ENCODE results near the gene KCNMA1. TPM values are rescaled to one million over a fixed set of nuclear protein-coding genes. Genes with fewer than 3 reads are reported as not detected.
A peak's percentile ranks its signal among the peaks of the same experiment; 100 is the strongest.

The KCNMA1 gene
- total RNA-seq, 1 experiment from 2014 or later = 6.2 TPM

GRCh38 chr10:77310288-77310840 lies 327.2 kb downstream of the KCNMA1 start:
- DNase-seq (ENCODE audit: low read depth) = no peak
- in situ Hi-C loops (cut with HindIII; ENCODE audit: low pct_unique_long_range_greater_than_20kb, low sequenced_read_pairs) = no loop called here

- in situ Hi-C loops (cut with HindIII; ENCODE audit: low pct_unique_long_range_greater_than_20kb, low sequenced_read_pairs) = no loop called here
- no peak for DNase-seq (ENCODE audit: low read depth)
Observed at GRCh38 chr10:77309509-77309908, 328.1 kb downstream of the KCNMA1 start.

- no peak for DNase-seq (ENCODE audit: low read depth)
- in situ Hi-C loops (cut with HindIII; ENCODE audit: low pct_unique_long_range_greater_than_20kb, low sequenced_read_pairs) = no loop called here
Observed at GRCh38 chr10:77309092-77309491, 328.5 kb downstream of the KCNMA1 start.

GRCh38 chr10:77308084-77308732 lies 329.4 kb downstream of the KCNMA1 start:
- DNase-seq (ENCODE audit: low read depth) = no peak
- in situ Hi-C loops (cut with HindIII; ENCODE audit: low pct_unique_long_range_greater_than_20kb, low sequenced_read_pairs) = no loop called here

GRCh38 chr10:77306666-77307065 lies 330.9 kb downstream of the KCNMA1 start:
- in situ Hi-C loops (cut with HindIII; ENCODE audit: low pct_unique_long_range_greater_than_20kb, low sequenced_read_pairs) = no loop called here
- no peak for DNase-seq (ENCODE audit: low read depth)

GRCh38 chr10:77305650-77306632 lies 331.7 kb downstream of the KCNMA1 start:
- in situ Hi-C loops (cut with HindIII; ENCODE audit: low pct_unique_long_range_greater_than_20kb, low sequenced_read_pairs) = no loop called here
- DNase-seq (ENCODE audit: low read depth) = no peak

GRCh38 chr10:77304192-77304591 lies 333.4 kb downstream of the KCNMA1 start:
- no peak for DNase-seq (ENCODE audit: low read depth)
- in situ Hi-C loops (cut with HindIII; ENCODE audit: low pct_unique_long_range_greater_than_20kb, low sequenced_read_pairs) = no loop called here

DNA sequence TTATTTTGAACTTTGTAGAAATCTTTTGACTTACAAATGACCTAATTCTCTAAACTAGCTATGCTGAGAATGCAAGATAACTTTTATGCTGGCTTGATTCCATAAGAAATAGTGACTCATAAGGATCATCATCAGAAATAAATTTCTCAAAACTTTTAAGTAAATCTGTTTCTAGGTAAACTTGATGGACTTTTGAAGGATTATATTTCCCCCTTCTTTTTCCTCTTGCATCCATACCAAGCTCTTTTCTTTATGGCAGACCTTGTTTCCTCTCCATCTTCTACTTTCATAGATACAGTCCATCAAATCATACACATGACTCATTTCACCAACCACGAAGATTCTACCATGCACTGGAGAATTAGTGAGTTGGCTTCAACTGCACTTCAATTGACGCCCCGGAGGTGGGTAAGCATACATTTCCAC lies 336.3 kb downstream of the KCNMA1 start:
- peak; percentile 44 for DNase-seq (ENCODE audit: low read depth)
- in situ Hi-C loops (cut with HindIII; ENCODE audit: low pct_unique_long_range_greater_than_20kb, low sequenced_read_pairs) = no loop called here

DNA sequence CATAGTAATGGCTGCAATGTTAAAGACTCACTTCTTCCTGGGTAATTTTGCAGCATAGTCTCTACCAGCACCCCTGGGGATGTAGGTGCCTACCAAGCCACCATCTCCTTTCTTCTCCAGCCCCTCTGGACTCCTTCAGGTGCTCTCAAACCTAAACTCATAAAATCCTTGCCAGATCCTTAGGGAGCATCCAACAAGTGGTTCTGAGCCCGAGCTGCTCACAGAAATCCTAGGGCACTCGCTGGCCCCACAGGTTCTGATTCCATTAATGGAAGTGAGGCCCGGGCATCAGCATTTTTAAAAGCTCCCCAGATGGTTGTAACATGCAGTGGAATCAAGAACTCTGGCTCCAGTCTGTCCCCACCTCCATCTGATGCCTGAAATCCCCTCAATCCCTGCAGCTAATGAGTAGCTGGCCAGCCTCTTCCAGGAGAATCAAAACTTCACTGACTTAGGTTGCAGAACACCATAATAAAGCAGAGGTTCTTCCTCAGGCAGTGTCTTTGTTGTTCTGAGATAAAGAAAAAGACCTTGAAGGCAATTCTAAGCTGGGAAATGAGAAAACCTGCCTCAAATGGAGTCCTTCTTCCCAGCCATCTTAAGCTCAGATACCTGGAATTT lies 336.8 kb downstream of the KCNMA1 start:
- DNase-seq (ENCODE audit: low read depth) = no peak
- in situ Hi-C loops (cut with HindIII; ENCODE audit: low pct_unique_long_range_greater_than_20kb, low sequenced_read_pairs) = no loop called here

GRCh38 chr10:77299320-77299719 lies 338.3 kb downstream of the KCNMA1 start:
- DNase-seq (ENCODE audit: low read depth) = no peak
- in situ Hi-C loops (cut with HindIII; ENCODE audit: low pct_unique_long_range_greater_than_20kb, low sequenced_read_pairs) = no loop called here

DNA sequence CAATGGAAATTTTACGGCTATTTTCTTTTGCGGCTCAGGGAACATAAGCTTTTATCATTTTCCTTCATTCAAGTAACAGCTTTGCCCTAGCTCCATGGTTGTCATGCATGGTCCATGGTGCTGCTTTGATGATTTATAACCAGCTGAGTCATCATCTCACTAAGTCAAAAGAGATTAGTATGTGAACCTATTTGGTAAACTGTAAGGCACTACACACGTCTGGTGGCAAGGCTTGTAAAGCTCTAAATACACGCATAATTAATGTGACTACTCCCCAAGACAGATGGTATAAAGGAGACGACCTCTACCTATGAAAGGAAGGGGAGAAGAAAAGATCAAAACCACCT lies 340.2 kb downstream of the KCNMA1 start:
- DNase-seq (ENCODE audit: low read depth) = peak; percentile 61
- in situ Hi-C loops (cut with HindIII; ENCODE audit: low pct_unique_long_range_greater_than_20kb, low sequenced_read_pairs) = no loop called here

- in situ Hi-C loops (cut with HindIII; ENCODE audit: low pct_unique_long_range_greater_than_20kb, low sequenced_read_pairs) = no loop called here
- DNase-seq (ENCODE audit: low read depth) = peak; percentile 63
Observed at GRCh38 chr10:77296534-77297392, 340.8 kb downstream of the KCNMA1 start.

GRCh38 chr10:77293773-77294172 lies 343.8 kb downstream of the KCNMA1 start:
- DNase-seq (ENCODE audit: low read depth) = no peak
- in situ Hi-C loops (cut with HindIII; ENCODE audit: low pct_unique_long_range_greater_than_20kb, low sequenced_read_pairs) = no loop called here

DNA sequence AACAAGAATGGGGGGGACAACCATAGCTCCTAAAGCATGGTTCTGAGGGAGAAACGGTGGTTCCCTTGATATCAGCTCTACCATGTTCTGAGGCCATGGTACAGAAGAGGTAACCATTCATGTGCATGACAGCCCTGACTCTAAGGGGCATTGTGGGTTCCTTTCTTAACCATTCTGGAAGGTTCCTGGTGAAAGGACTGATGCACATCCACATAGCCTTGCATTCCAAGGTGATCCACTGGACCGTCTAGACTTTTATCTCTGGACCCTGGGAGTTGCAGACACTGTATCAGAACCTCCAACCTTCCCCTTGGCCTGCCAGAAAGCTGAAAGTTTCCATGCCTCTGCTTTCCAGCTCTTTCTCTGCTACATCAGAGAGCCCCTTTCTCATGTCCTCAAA lies 344.3 kb downstream of the KCNMA1 start:
- in situ Hi-C loops (cut with HindIII; ENCODE audit: low pct_unique_long_range_greater_than_20kb, low sequenced_read_pairs) = no loop called here
- DNase-seq (ENCODE audit: low read depth) = no peak

- in situ Hi-C loops (cut with HindIII; ENCODE audit: low pct_unique_long_range_greater_than_20kb, low sequenced_read_pairs) = no loop called here
- DNase-seq (ENCODE audit: low read depth) = peak; percentile 56
Observed at GRCh38 chr10:77291596-77292505, 345.8 kb downstream of the KCNMA1 start.

- peak; percentile 92 for DNase-seq (ENCODE audit: low read depth)
- in situ Hi-C loops (cut with HindIII; ENCODE audit: low pct_unique_long_range_greater_than_20kb, low sequenced_read_pairs) = no loop called here
Observed at GRCh38 chr10:77290528-77291155, 347.0 kb downstream of the KCNMA1 start.

DNA sequence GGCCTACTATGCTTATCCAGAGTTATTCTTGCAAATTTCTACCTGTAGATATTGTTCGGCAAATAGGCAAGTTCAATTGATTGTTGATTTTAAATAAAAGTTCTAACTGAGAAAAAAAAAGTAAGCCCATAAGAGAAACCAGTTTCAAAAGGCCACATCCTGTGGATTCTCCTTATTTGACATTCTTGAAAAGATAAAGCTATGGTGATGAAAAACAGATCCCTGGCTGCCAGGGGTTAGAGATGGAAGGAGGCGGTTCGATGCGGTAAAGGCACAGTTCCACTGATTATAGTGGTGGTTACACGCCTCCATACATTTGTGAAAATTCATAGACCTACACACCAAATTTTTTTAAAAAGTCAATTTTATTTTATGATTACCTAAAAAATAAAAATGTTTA lies 347.8 kb downstream of the KCNMA1 start:
- DNase-seq (ENCODE audit: low read depth) = no peak
- in situ Hi-C loops (cut with HindIII; ENCODE audit: low pct_unique_long_range_greater_than_20kb, low sequenced_read_pairs) = no loop called here
